ENCODE measurements around the gene IMP3.

Gene IMP3

DNA sequence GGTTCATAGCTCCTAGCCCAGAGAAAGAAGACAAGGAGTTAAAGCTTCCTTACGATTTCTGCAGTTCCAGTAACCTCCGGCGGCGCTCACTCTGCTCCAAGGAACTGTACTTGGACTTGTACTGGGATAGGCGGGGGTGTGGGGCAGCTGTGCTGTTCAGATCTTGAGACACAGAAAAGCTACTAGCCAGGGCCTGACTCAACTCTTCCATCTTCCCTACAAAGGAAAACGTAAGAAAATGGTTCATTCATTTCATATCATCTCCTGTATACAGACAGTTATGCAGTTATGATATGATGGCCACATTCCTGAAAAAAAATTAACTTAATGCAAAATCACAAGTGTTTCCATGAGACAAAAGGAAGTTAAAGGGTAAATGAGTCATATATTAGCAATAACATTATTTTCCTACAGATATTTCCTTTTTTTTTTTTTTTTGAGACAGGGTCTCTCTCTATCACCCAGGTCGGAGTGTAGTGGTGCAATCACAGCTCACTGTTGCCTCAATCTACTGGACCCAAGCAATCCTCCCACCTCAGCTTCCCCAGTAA lies 19.1 kb downstream of the IMP3 start:
- DNase-seq (ENCODE audit: low read depth), result no peak

DNA sequence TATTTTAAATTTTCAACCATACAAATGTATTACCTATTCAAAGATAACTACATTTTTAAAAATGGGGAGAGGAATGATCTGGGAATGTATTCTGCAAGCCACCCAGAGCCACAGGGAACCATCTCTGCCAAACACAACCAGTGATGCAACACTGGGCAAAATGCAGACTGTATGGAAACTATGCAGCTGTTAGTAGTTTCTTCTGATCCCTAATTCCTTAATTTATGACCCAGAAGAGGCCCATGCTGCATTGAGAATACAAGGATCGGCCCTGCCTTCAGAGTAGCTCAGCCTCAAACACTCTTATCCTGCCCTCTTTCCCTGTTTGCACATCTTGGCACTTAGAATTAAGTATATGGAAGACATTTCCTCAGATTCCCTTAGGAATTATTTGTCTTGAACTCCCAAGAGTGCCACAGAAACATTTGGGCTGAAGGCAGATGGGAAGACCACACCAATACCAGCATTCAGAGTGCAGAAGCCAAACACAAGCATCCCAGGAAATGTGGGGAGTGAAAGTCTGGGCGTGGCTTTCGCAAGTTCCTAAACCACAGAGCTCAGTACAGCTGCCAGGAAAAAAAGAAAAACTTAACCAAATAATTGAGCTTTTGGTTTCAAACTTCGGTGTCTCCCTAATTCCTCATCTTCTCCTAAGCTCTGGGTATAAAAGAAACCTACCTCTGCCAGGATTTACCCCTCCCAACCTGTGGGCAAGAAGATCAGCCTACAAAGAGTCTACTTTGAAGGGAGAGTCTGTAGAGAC lies 19.8 kb downstream of the IMP3 start:
- no peak for DNase-seq (ENCODE audit: low read depth)

DNA sequence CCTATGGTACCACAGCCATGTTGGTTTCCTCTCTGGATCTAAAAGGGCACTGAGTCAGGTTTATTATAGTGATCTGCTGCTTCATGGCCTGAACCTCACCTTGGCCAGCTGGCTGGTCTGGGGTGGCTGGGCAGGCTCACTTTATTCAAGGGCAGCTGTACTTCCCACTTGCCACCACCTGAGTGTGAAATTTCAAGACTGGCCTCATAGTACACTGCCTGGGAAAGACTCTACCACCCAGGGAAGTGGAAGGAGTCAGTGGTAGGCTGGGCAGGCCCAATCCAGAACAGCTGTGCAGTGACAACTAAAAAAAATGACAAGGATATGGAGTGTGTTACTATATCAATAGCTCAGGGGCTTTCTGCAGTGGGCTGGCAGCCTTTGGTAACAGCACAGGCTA lies 23.3 kb downstream of the IMP3 start:
- no peak for DNase-seq (ENCODE audit: low read depth)

DNA sequence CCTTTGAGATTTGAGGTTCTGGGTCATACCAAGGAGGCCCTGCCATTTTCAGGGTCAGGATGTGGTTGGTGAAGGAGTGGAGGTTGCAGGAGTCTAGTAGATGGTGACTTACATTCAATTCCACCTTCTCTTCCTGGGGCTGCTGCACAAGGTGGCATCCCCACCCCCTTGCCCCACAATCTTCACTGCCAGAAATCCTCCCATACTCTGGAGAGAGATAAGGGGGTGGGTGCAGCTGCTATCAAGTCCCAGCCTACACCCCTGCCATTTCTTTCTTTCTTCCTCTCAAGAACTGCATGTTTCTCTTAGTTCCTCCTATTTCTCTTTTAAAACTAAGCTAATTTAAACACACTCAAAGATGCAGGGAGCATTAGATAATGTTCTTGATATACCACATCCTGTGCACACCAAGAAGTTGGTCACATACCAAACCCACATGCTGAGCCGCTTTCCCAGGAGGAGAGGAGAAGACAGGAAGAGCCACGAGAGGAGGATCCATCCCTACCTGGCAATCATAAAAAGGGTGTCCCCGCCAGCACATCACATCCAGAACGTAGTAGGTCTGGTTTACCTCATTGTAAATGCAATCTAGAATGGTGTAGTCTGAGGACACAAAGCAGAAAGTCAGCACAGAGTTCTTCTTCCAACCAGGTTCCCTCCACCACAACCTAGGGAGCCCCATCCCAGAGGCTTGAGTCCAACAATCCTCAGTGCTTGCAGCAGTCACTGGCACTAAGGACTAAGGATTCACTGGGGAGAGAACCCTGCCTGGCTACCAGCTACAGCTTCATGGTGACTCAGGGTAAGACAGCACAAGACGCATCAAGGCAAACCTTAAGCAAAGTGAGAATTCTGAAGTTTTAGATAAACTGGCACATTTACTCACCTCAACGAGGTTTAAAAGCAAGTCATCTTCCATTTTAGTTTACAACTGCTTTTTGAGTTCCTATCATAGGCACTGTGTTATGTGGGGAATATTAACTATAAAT lies 33.0 kb downstream of the IMP3 start:
- no peak for DNase-seq (ENCODE audit: low read depth)

DNA sequence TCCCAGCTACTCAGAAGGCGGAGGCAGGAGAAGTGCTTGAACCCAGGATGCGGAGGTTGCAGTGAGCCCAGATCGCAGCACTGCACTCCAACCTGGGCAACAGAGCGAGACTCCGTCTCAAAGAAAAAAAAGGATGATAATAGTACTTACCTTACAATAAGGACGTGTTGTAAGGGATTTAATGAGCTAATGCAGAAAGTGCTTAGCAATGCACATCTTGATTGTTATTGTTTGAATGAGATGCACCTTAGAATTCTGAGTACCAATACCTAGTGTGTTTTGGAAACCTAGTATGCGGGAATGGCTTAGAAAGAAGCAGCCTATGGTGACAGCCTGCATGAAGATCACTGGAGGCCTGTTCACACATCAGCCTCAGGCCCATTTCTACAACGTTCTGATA lies 34.0 kb downstream of the IMP3 start:
- DNase-seq (ENCODE audit: low read depth), result no peak

DNA sequence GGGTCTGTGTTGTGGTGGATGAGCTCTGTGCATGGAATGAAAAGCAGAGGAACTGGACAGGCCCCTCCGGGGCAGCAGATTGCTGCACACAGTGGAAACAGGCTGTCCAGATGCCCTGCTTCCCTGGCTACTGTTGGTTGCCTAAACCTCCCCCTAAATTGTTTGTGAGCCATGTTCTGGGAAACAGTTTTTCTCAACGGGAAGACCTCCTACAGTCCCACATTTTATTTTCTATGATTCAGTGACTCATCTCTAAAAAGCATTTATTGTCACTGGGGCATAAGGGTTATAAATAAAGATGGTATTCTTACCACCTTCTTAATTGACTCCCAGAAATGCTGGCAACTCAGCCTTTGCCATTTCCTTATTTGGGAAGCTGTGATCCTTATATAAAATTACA lies 40.6 kb downstream of the IMP3 start:
- no peak for DNase-seq (ENCODE audit: low read depth)

DNA sequence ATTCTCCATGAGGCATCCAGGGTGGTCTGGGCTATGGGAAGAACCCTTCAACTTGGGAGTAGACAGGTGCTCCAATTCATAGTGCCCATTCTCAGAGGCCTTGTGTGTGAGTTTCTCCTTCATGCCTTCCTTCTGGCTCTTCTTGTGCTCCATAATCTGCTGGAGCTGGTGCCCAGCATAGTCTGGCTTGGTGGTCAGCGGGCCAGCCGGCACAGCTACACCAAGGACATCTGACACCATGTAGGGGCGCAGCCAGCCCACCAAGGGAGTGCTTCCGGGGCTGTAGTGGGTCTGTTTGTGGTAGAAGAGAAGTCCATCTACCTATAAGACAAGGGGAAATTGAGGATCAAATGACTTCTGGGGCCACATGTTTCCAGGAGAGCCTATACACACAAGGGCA lies 41.7 kb downstream of the IMP3 start:
- no peak for DNase-seq (ENCODE audit: low read depth)

DNA sequence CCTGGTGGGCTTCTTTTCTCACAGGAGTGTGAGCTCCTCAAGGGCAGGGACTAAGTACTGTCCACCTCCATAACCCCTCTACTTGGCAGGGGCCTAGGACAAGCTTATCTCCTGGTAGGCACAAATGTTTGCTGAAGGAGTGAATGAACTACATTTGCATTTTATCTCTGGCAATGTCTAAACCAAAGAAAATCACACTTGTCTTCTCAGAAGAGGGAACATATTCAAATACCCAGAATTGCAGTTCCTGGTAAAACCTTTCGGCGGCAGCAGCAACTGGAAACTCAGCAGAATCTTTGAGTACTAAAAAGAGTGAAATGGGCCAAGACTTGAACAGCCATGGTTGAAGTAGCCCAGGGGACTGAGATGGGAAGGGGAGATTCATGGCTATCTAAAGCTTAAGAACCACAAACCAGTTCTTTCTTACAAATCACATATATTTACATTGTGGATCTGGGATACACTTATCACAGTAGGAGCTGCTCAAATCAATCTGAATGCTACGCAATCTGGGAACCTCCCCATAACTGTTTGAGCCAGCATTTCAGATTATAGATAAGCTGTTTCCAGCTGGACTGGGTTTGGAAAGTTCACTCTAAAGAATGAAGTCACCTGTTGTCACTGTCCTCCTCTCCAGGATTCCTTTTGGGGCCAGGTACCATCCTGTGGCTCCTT lies 42.2 kb downstream of the IMP3 start:
- no peak for DNase-seq (ENCODE audit: low read depth)

- no peak for DNase-seq (ENCODE audit: low read depth)
These were observed 43.2 kb downstream of the IMP3 start for GRCh38 chr15:75596703-75597345.

GRCh38 chr15:75594276-75594675 lies 45.7 kb downstream of the IMP3 start:
- DNase-seq (ENCODE audit: low read depth), result no peak

DNA sequence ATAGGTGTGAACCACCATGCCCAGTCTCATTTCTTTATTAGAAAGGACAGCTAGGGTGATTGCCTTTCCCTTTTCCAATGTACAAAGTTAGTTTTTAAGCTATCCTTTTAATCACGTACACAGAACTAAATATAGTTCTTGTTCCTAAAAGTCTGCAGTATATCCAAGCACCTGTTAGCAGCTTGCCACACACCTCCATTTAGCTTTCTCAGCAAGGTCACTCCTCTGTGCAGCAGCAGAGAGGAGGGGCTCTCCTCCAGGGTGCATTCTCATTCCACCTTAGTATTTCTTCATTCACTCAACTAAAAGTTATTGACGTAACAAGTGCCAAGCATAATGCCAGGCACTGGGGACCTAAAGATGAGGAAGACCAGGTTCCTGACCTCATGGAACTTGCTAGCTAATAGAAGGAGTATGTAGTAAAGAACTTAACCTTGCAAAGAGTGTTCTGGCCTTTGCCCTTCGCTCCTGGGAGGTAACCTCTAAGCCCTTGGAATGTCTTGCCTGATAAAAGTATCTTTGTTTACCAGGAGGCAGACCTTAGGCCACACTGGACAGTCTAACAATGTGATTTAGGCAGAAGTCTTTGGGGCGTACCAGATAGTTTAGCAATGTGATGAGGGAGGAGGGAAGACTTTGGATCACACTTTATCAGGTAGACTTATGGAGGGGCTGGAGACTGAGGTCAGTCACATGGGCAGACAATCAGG lies 48.2 kb downstream of the IMP3 start:
- DNase-seq (ENCODE audit: low read depth), result no peak

DNA sequence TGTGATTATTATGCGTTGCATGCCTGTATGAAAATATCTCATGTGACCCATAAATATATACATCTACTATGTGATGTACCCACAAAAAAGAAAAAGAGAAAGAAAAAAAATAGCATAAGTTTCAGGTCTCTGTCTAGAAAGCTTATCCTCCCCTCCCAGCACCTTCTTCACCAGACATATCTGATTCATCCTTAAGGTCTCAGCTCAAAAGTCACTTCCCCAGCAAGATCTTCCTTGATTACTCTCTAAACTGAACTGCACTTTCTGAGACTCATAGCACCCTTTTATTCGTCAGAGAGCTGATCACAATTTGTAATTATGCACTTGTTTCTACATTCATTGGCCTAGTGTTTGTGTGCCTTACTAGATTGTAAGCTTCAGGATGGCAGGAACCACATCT lies 49.8 kb downstream of the IMP3 start:
- DNase-seq (ENCODE audit: low read depth), result no peak

Data from stimulated activated CD8-positive, alpha-beta memory T cell treated with anti-CD3 and anti-CD28 coated beads, Interleukin-15, amount 100 ng/mL, for 1 hour (primary cell).